ENCODE results near the gene MYL3.

DNA sequence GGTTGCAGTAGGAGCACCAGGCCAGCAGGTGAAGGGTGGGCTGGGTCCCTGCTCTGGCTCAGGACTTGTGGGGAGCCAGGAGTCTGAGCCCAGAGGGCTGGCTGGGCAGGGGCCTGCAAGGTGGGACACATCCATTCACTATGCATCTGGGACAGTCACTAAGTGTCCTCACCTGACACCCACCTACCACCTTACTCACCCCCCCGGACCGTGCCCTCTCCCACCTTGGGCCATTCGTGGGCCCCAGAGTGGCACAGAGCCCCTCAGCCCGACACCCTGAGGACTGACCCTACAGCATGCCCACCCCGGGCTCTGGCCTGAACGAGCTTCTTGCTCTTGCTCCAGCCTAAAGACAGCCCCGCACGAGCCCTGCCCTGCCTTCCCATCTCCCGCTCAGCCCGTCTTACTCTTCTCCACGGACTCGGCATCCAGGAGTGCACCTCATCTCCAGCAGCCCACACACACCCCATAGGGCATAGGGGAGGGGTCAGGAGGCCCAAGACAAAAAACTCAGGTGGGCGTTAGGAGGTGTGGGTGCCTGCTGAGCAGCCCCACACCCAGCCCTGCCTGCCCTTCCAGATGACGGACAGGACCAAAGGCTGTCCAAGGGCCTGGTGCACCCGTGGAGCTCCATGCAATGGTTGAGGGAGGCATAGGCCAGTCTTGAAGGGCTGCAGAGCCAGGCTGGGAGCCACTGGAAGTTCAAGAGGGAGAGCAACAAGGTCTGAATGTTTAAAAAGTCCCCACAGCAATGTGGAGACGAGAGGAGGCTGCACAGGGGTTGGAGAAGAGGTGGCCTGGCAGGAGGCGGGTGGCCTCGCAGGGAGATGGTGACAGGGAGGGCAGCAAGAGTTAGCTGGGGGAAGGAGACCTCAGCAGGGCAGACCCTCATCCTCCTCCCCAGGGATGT lies 41.3 kb upstream of the MYL3 start:
- TF ChIP-seq, protein P1, sequence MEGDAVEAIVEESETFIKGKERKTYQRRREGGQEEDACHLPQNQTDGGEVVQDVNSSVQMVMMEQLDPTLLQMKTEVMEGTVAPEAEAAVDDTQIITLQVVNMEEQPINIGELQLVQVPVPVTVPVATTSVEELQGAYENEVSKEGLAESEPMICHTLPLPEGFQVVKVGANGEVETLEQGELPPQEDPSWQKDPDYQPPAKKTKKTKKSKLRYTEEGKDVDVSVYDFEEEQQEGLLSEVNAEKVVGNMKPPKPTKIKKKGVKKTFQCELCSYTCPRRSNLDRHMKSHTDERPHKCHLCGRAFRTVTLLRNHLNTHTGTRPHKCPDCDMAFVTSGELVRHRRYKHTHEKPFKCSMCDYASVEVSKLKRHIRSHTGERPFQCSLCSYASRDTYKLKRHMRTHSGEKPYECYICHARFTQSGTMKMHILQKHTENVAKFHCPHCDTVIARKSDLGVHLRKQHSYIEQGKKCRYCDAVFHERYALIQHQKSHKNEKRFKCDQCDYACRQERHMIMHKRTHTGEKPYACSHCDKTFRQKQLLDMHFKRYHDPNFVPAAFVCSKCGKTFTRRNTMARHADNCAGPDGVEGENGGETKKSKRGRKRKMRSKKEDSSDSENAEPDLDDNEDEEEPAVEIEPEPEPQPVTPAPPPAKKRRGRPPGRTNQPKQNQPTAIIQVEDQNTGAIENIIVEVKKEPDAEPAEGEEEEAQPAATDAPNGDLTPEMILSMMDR (IDR thresholded peaks at IDR 0.05) = no peak
- TF ChIP-seq, protein P2, sequence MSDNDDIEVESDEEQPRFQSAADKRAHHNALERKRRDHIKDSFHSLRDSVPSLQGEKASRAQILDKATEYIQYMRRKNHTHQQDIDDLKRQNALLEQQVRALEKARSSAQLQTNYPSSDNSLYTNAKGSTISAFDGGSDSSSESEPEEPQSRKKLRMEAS (IDR thresholded peaks at IDR 0.05; ENCODE audit: low read depth) = no peak
- TF ChIP-seq, protein P3, sequence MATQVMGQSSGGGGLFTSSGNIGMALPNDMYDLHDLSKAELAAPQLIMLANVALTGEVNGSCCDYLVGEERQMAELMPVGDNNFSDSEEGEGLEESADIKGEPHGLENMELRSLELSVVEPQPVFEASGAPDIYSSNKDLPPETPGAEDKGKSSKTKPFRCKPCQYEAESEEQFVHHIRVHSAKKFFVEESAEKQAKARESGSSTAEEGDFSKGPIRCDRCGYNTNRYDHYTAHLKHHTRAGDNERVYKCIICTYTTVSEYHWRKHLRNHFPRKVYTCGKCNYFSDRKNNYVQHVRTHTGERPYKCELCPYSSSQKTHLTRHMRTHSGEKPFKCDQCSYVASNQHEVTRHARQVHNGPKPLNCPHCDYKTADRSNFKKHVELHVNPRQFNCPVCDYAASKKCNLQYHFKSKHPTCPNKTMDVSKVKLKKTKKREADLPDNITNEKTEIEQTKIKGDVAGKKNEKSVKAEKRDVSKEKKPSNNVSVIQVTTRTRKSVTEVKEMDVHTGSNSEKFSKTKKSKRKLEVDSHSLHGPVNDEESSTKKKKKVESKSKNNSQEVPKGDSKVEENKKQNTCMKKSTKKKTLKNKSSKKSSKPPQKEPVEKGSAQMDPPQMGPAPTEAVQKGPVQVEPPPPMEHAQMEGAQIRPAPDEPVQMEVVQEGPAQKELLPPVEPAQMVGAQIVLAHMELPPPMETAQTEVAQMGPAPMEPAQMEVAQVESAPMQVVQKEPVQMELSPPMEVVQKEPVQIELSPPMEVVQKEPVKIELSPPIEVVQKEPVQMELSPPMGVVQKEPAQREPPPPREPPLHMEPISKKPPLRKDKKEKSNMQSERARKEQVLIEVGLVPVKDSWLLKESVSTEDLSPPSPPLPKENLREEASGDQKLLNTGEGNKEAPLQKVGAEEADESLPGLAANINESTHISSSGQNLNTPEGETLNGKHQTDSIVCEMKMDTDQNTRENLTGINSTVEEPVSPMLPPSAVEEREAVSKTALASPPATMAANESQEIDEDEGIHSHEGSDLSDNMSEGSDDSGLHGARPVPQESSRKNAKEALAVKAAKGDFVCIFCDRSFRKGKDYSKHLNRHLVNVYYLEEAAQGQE (IDR thresholded peaks at IDR 0.05; ENCODE audit: low read depth, low read length) = no peak
- TF ChIP-seq GABPA (IDR thresholded peaks at IDR 0.05; ENCODE audit: low read depth) (no peak), TCF12 (IDR thresholded peaks at IDR 0.05) (no peak), MXI1 (IDR thresholded peaks at IDR 0.05; ENCODE audit: low read depth, low read length) (no peak), EP300 (IDR thresholded peaks at IDR 0.05; ENCODE audit: borderline replicate concordance in 1 of 2, low read depth in 1 of 2, low read length in 1 of 2) (no peak), MEF2A (IDR thresholded peaks at IDR 0.05; ENCODE audit: borderline replicate concordance, low read depth) (no peak), CHD2 (IDR thresholded peaks at IDR 0.05; ENCODE audit: low read length, partially characterized antibody) (no peak), YY1 (IDR thresholded peaks at IDR 0.05; ENCODE audit: low read depth) (no peak), POLR2AphosphoS5 (IDR thresholded peaks at IDR 0.05; ENCODE audit: low read depth, low read length) (no peak), RAD21 (IDR thresholded peaks at IDR 0.05; ENCODE audit: low read length) (no peak), JUND (IDR thresholded peaks at IDR 0.05) (no peak)
- TF ChIP-seq, protein P4, sequence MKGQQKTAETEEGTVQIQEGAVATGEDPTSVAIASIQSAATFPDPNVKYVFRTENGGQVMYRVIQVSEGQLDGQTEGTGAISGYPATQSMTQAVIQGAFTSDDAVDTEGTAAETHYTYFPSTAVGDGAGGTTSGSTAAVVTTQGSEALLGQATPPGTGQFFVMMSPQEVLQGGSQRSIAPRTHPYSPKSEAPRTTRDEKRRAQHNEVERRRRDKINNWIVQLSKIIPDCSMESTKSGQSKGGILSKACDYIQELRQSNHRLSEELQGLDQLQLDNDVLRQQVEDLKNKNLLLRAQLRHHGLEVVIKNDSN (IDR thresholded peaks at IDR 0.05; ENCODE audit: borderline replicate concordance, low read depth) = no peak

Measured in SK-N-SH (cell line).